Stimulated activated naive B cell treated with anti-CD40 and anti-IgM and Interleukin-4, amounts not matched to agents 10 μg/mL and 1 μg/mL and 100 μg/mL, for 72 hours (primary cell): ENCODE data around the gene DIAPH1.
"Not testable (repeated sequence)": the region's sequence is repeated elsewhere in the genome, so short reads cannot be mapped to it uniquely, and the experiment has no call there.

ENCODE experiments used
- ATAC-seq, 2 donors: fragments of 150-1000 bp; cut with Tn5 transposase; replicated peaks; 2 replicates each; pipeline ENCODE4 v1.10.0; 2021; ENCODE audit warnings: moderate library complexity in 1 of 2
- DNase-seq: peaks from one replicate; pipeline ENCODE4 v3.0.0; 2021
- H3K27ac Mint-ChIP-seq: one replicate; pipeline ENCODE4 v1.8.0; 2022; ENCODE audit warnings: mild to moderate bottlenecking, mixed read lengths
- H3K27me3 Mint-ChIP-seq, 2 donors: one replicate each; pipeline ENCODE4 v1.8.0; 2022; ENCODE audit warnings: mixed read lengths in 2 of 2
- H3K36me3 Mint-ChIP-seq, 2 donors: one replicate each; pipeline ENCODE4 v1.8.0; 2022; ENCODE audit warnings: mixed read lengths in 2 of 2, mild to moderate bottlenecking in 1 of 2
- H3K4me1 Mint-ChIP-seq, 2 donors: one replicate each; pipeline ENCODE4 v1.8.0; 2022; ENCODE audit warnings: mixed read lengths in 2 of 2, mild to moderate bottlenecking in 1 of 2
- H3K4me3 Mint-ChIP-seq, 2 donors: one replicate each; pipeline ENCODE4 v1.8.0; 2022; ENCODE audit warnings: mild to moderate bottlenecking in 2 of 2, mixed read lengths in 2 of 2, moderate library complexity in 1 of 2
- H3K9me3 Mint-ChIP-seq, 2 donors: one replicate each; pipeline ENCODE4 v1.8.0; 2022; ENCODE audit warnings: mixed read lengths in 2 of 2, mild to moderate bottlenecking in 1 of 2

The DIAPH1 gene

DNA sequence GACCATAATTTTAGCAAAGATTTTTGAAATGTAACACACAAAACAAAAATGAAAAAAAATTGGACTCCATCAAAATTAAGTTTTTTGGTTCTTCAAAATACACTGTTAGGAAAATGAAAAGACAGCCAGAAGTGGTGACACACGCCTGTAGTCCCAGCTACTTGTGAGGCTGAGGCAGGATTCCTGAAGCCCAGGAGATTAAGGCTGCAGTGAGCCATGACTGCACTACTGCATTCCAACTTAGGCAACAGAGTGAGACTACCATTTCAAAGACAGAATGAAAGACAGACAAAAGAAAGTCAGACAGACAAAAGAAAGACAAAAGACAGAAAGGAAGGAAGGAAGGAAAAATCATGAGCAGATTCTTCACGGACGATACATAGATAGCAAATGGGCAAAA lies 7.5 kb downstream of the DIAPH1 start:
- no peaks in the 10 kb centered on the region for H3K9me3 Mint-ChIP-seq
- H3K4me3 Mint-ChIP-seq = peak overlapping the region in 1 of 2 donors; percentile 8
- no peak for ATAC-seq
- DNase-seq = no peak
- peaks cover 30 to 77% of the 10 kb centered on the region in 2 donors for H3K4me1 Mint-ChIP-seq
- H3K27me3 Mint-ChIP-seq = no peaks in the 10 kb centered on the region
- peaks cover 22 to 36% of the 10 kb centered on the region in 2 donors for H3K36me3 Mint-ChIP-seq
- H3K27ac Mint-ChIP-seq = no peak overlapping the region

DNA sequence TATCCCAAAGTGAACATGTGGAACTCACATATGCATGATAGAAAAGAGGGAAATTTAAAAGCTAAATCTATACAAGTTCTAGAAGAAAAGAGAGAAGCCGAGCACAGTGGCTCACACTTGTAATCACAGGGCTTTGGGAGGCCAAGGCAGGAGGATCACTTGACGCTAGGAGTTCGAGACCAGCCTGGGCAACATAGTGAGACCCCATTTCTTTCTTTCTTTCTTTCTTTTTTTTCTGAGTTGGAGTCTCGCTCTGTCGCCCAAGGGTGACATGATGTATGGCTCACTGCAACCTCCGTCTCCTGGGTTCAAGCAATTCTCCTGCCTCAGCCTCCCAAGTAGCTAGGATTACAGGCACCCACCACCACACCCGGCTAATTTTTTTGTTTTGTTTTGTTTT lies 8.9 kb downstream of the DIAPH1 start:
- not testable (repeated sequence) for H3K27me3 Mint-ChIP-seq, ATAC-seq, H3K9me3 Mint-ChIP-seq, H3K27ac Mint-ChIP-seq, DNase-seq, H3K4me3 Mint-ChIP-seq
- Mint-ChIP-seq H3K4me1 (peaks cover 31 to 80% of the 10 kb centered on the region in 2 donors), H3K36me3 (peaks cover 16 to 34% of the 10 kb centered on the region in 2 donors)

DNA sequence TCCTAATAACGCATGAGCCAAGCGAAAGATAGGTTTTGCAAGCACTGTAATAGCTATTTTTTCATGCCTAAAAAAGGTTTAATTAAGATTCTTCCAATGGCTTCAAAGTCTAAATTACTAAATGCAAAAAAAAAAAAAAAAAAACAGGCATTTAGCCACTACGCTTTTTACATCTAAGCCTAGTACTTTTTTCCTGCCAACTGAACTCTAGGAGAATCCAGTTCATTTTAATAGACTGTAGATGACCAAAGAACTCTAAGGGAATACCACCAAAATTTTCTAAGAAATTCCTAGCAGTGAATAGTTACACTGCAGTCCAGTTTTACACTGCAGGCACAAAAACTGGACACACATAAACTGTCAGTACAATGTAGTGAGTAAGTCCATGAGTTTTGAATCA lies 9.8 kb downstream of the DIAPH1 start:
- H3K4me3 Mint-ChIP-seq = no peak overlapping the region
- peaks cover 37 to 81% of the 10 kb centered on the region in 2 donors for H3K4me1 Mint-ChIP-seq
- H3K27ac Mint-ChIP-seq = no peak overlapping the region
- H3K36me3 Mint-ChIP-seq = peaks cover 17 to 39% of the 10 kb centered on the region in 2 donors
- no peaks in the 10 kb centered on the region for H3K9me3 Mint-ChIP-seq
- no peak for DNase-seq
- no peaks in the 10 kb centered on the region for H3K27me3 Mint-ChIP-seq
- ATAC-seq = no peak

DNA sequence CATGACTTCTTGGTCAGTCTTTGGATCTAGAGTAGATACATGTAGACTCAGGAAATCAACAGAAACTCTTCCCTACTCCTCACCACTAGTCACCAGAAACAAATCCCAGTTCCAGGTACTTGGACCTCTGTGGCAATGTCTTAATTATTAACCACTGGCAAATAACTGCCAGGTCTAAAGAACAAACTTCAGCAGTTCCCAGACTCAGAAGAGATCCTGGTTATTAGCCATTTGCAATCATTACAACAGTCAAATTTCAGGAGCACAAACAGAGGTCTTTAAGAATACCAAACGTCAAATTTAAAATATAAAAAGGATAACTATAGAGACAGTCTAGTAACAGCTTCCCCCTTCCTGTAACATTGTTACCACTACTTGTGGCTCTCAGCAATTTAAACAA lies 10.2 kb downstream of the DIAPH1 start:
- Mint-ChIP-seq H3K4me3 (no peak overlapping the region), H3K36me3 (peaks cover 17 to 39% of the 10 kb centered on the region in 2 donors), H3K27me3 (no peaks in the 10 kb centered on the region), H3K27ac (peak overlapping the region; percentile 20), H3K4me1 (peaks cover 39 to 81% of the 10 kb centered on the region in 2 donors), H3K9me3 (no peaks in the 10 kb centered on the region)
- ATAC-seq = no peak
- no peak for DNase-seq

DNA sequence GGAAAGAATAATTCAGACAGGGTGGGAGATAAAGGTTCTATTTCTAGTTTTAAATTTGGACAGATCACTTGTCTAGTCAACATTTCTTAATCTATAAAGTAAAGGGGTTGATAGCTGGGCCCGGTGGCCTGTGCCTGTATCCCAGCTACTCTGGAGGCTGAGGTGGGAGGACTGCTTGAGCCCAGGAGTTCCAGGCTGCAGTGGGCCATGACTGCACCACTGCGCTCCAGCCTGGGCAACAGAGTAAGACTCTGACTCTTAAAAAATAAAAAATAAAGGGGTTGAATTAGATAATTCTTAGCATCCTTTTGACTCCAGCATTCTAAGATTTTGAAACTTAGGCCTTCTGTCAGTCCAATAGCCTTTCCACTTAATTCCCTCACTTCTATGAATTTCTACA lies 10.8 kb downstream of the DIAPH1 start:
- no peak overlapping the region for H3K4me3 Mint-ChIP-seq
- no peak for ATAC-seq
- H3K9me3 Mint-ChIP-seq = no peaks in the 10 kb centered on the region
- peak overlapping the region; percentile 56 for H3K27ac Mint-ChIP-seq
- DNase-seq = no peak
- H3K27me3 Mint-ChIP-seq = no peaks in the 10 kb centered on the region
- peaks cover 14 to 34% of the 10 kb centered on the region in 2 donors for H3K36me3 Mint-ChIP-seq
- peaks cover 35 to 77% of the 10 kb centered on the region in 2 donors for H3K4me1 Mint-ChIP-seq

DNA sequence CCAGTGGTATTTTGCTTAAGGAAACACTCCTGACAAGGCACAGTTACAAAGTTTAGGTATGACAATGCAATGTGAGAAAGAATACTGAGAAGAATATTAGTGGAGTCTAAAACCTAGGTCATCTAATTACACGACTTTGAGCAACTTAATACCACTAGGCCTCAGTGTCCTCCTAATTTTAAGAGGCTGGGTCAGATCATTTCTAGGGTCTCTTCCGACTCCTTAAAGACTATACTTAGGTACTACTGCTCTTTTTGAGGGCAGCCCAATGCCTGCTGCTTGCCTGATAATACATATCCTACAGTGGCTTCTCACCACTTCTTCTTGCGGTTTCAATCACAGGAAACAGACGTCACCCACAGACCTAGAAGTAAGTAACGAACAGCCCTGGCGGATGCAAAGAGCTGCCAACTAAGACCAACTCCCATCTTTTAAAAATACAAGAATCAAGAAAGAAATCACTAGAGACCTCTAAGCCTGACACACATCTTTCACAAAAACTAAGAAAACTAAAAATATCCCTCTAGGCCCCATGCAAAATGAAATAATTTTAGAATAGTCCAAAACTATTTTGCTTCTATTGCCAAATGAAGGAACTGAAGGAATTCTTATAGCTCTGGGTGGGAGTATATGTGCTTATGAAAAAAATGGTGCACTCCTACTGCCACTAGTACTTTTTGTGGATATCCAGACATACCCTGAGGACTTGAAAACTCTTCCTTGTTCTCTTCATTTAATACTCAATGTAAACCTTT lies 13.1 kb downstream of the DIAPH1 start:
- H3K4me3 Mint-ChIP-seq = peak overlapping the region; percentile 56 to 57
- H3K36me3 Mint-ChIP-seq = peaks cover 12 to 24% of the 10 kb centered on the region in 2 donors
- peak; percentile 70 for DNase-seq
- H3K27ac Mint-ChIP-seq = peak overlapping the region; percentile 87
- peaks cover 35 to 66% of the 10 kb centered on the region in 2 donors for H3K4me1 Mint-ChIP-seq
- peak; percentile 99 to 100 for ATAC-seq
- H3K9me3 Mint-ChIP-seq = no peaks in the 10 kb centered on the region
- no peaks in the 10 kb centered on the region for H3K27me3 Mint-ChIP-seq

DNA sequence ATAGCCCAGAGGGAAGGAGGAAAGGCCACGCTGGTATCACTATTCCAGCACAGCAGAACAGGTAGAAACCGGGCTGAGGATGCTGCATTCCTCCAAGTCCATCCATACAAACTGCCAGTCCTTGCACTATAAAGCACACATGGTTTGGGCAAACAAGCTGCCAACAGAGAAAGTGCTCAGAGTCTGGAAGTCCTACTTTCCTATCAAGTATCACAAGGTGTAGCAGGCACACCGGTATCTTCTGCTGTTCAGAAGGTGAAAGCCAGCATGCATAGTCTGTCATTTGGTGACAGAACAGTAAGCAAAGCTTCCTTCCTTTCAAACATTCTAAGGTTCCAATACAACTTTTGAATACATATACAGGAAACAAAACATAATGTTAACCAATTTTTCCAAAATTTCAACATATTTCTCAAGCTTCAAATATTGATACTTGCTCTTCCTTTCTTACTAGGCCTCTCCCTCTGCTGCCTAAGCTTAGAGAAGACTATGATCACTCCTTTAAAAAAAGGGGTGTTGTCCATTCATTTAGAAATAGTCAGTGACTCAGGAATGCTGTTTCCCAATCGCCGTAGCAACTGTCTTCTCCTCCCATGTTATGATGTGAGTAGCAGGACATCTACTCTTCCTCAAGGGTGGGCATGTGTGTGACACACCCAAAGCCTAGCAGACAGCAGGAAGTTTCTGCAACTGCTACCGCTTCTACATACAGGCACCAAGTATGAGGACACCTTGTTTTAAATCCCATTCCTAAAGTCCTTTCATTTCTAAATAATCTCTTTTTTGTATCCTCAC lies 14.7 kb downstream of the DIAPH1 start:
- peak overlapping the region; percentile 68 for H3K27ac Mint-ChIP-seq

DNA sequence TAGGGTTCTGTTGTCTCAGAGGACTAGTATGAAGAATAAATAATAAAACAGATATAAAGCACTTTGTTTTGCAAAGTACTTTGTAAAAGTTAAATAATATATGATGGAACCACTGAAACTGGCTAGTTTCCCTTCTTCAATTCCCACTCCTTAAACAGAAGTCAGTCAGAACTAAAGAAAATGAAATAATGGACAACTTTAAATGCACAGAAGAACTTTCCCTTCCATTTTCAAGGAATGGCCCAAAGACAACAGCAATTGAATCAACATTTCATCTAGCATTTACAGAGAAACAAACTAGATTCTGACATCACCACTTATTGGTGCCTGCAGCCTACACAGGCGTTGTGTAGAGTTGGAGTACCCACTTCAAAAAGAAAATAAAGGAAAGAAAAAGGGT lies 16.2 kb downstream of the DIAPH1 start:
- Mint-ChIP-seq H3K4me3 (no peak overlapping the region), H3K27ac (no peak overlapping the region), H3K9me3 (no peaks in the 10 kb centered on the region)

More for the DNA sequence above, 14.7 kb downstream of the DIAPH1 start:
- Mint-ChIP-seq H3K9me3 (no peaks in the 10 kb centered on the region), H3K36me3 (peaks cover 8 to 22% of the 10 kb centered on the region in 2 donors), H3K27me3 (no peaks in the 10 kb centered on the region), H3K4me1 (peaks cover 40 to 69% of the 10 kb centered on the region in 2 donors), H3K4me3 (peak overlapping the region; percentile 22 to 26)
- DNase-seq (no peak), ATAC-seq (no peak)

DNA sequence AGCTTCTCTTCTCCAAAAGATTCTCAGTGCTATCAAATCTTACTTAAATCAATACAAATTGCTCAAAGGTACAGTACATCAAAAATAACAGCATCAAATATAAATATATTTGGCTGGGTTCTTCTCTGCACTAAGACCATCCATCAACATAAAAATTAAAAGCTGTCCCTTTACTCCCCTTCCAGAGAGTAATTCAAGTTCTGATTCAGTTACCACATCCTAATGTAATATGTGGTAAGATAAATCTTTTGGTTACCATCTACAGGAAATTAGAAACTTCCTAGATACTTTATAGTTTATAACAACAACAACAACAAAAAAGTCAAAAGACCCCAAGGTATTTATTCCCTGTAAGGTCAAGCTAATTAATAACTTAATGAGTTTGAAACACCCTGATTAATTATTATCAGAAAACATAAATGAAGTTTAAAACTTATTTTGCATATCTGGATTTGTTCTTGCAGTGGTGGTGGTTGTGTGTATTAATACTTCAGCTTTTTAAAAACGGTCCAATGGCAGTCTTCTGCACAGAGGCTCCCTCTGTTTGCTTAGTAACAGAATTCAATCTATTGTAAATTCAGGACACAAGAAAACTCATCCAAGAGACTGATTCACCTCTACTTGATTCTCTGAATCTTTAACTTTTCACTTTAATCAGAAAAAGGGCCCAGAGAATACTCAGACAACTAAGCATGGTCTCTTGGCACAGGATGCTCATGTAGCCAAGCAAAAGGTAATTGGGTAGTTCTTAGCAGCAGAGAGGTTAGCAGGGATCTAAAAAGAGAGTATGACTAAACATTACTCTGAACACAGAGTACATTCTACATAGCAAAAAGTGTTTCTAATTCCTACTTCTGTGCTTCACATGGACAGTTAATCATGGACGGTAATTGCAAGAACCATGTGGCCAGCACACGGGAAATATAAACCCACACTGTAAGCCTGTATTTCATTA lies 20.1 kb downstream of the DIAPH1 start:
- no peak overlapping the region for H3K4me3 Mint-ChIP-seq
- H3K27ac Mint-ChIP-seq = no peak overlapping the region
- ATAC-seq = no peak
- H3K4me1 Mint-ChIP-seq = peaks cover 23 to 47% of the 10 kb centered on the region in 2 donors
- DNase-seq = no peak
- H3K36me3 Mint-ChIP-seq = peaks cover 10 to 21% of the 10 kb centered on the region in 2 donors
- no peaks in the 10 kb centered on the region for H3K9me3 Mint-ChIP-seq
- no peaks in the 10 kb centered on the region for H3K27me3 Mint-ChIP-seq

More for the DNA sequence above, 16.2 kb downstream of the DIAPH1 start:
- no peaks in the 10 kb centered on the region for H3K27me3 Mint-ChIP-seq
- H3K36me3 Mint-ChIP-seq = peaks cover 8 to 22% of the 10 kb centered on the region in 2 donors
- DNase-seq (no peak), ATAC-seq (no peak)
- H3K4me1 Mint-ChIP-seq = peaks cover 35 to 66% of the 10 kb centered on the region in 2 donors

DNA sequence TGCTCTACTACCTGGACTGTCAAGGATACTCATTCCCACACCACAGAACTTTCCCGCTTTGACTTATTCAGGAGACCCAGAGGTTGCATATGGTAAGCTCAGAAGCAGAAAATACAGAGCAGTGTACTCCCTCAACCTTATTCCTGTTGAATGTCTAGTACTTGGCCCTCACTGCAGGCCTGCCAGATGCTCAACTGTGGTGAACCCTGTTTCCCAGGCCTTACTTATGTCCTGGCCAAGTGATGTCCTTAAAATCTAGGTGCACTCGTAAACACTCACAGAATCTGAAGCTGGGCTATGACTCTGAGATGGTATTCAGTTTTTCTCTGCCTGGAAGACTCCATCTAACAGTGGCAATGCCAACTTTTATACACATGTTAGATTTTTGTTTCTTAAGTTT lies 21.0 kb downstream of the DIAPH1 start:
- ATAC-seq (no peak), DNase-seq (no peak)
- no peaks in the 10 kb centered on the region for H3K27me3 Mint-ChIP-seq
- H3K27ac Mint-ChIP-seq = no peak overlapping the region
- H3K9me3 Mint-ChIP-seq = no peaks in the 10 kb centered on the region
- peaks cover 24 to 46% of the 10 kb centered on the region in 2 donors for H3K4me1 Mint-ChIP-seq
- no peak overlapping the region for H3K4me3 Mint-ChIP-seq
- peaks cover 10 to 21% of the 10 kb centered on the region in 2 donors for H3K36me3 Mint-ChIP-seq

DNA sequence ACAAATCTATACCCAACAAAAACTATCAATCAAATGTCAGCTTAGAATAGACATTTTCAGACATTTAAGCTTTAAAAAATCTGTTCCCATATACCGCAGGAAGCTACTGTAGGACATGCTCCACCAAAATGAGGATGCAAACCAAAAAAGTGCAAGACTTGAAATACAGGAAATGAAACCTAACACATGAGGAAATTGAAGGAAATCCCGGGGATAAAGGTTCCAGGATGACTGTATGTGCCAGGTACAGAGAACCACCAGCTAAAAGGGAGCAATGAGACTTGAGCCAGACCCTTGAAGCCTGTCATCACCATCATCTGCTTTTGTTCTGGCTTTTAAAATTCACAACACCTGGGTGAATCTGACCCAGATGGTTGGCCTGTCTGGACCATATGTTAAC lies 21.4 kb downstream of the DIAPH1 start:
- no peaks in the 10 kb centered on the region for H3K9me3 Mint-ChIP-seq
- H3K4me1 Mint-ChIP-seq = peaks cover 26 to 46% of the 10 kb centered on the region in 2 donors
- no peaks in the 10 kb centered on the region for H3K27me3 Mint-ChIP-seq
- ATAC-seq = peak; percentile 42 to 74
- DNase-seq = no peak
- no peak overlapping the region for H3K27ac Mint-ChIP-seq
- peaks cover 10 to 21% of the 10 kb centered on the region in 2 donors for H3K36me3 Mint-ChIP-seq
- no peak overlapping the region for H3K4me3 Mint-ChIP-seq

DNA sequence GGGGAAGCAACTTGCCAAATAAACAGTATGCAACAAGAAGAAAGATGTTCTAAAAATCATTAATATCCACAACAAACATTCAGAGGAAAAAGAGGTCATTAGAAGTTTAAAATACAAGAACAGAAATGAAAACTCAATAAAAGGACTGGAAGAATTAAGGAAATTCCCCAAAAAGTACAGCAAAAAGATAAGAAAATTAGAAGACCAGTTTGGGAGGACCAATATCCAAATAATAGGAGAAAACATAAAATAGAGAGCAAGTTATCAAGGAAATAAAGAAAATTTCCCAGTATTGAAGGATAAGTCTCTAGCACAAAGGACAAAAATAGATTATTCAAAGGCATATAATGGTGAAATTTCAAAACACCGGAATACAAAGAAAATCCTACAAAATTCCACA lies 21.9 kb downstream of the DIAPH1 start:
- DNase-seq (no peak), ATAC-seq (no peak)
- H3K4me3 Mint-ChIP-seq = no peak overlapping the region
- H3K27me3 Mint-ChIP-seq = no peaks in the 10 kb centered on the region
- no peak overlapping the region for H3K27ac Mint-ChIP-seq
- peaks cover 28 to 50% of the 10 kb centered on the region in 2 donors for H3K4me1 Mint-ChIP-seq
- H3K9me3 Mint-ChIP-seq = no peaks in the 10 kb centered on the region
- H3K36me3 Mint-ChIP-seq = peaks cover 10 to 21% of the 10 kb centered on the region in 2 donors

DNA sequence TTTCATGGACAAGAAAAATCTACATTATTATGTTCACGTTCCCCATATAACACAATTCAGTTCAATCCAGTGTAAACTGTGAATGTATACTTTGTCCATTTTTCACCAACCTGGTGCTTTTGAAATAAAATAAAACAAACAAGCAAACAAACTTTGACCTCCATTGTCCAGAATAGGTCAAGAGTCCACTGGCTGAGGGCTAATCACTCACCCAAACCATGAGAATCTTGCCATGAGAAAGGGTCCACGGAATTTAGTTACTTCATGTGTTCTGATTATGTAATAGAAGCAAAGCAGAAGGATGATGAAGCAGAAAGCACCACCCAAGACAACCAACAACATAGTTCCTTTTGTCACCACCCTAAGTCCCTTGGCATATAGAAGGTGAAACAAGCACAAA lies 28.7 kb downstream of the DIAPH1 start:
- Mint-ChIP-seq H3K4me3 (no peak overlapping the region), H3K9me3 (no peaks in the 10 kb centered on the region), H3K36me3 (peaks cover 20 to 44% of the 10 kb centered on the region in 2 donors), H3K4me1 (peaks cover 23 to 36% of the 10 kb centered on the region in 2 donors), H3K27ac (no peak overlapping the region), H3K27me3 (no peaks in the 10 kb centered on the region)
- DNase-seq = no peak
- ATAC-seq = no peak

DNA sequence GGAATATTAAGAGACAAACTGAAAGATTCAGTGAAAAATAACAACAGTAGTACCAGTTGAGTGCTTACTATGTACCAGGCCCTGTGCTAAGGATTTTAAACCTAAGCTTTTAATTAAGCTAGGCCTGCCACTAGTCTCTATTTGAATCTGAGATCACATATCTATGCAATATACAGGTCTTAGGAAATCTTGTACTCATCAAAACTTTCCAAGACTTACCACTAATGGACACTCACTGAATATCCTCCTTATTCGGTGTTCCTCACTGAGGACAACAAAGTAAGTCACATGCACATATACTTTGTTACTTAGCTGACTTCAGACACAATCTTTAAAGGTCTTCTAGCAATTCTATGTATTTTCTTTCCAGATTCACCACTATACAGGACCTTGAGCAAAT lies 32.6 kb downstream of the DIAPH1 start:
- no peak overlapping the region for H3K4me3 Mint-ChIP-seq
- H3K36me3 Mint-ChIP-seq = peaks cover 32 to 65% of the 10 kb centered on the region in 2 donors
- DNase-seq (no peak), ATAC-seq (no peak)
- H3K4me1 Mint-ChIP-seq = peaks cover 23 to 35% of the 10 kb centered on the region in 2 donors
- no peaks in the 10 kb centered on the region for H3K27me3 Mint-ChIP-seq
- H3K9me3 Mint-ChIP-seq = no peaks in the 10 kb centered on the region
- no peak overlapping the region for H3K27ac Mint-ChIP-seq
